ENCODE data around the gene UGDH. TPM values are rescaled to one million over a fixed set of nuclear protein-coding genes. Genes with fewer than 3 reads are reported as not detected.
A peak's percentile ranks its signal among the peaks of the same experiment; 100 is the strongest.
"Not testable (repeated sequence)": the region's sequence is repeated elsewhere in the genome, so short reads cannot be mapped to it uniquely, and the experiment has no call there.

UGDH gene
- total and polyA plus RNA-seq, 2 of the 13 experiments (the other 11 are each of a cell fraction or from before 2014, with no cell fraction given) = 99.0 to 384 TPM

DNA sequence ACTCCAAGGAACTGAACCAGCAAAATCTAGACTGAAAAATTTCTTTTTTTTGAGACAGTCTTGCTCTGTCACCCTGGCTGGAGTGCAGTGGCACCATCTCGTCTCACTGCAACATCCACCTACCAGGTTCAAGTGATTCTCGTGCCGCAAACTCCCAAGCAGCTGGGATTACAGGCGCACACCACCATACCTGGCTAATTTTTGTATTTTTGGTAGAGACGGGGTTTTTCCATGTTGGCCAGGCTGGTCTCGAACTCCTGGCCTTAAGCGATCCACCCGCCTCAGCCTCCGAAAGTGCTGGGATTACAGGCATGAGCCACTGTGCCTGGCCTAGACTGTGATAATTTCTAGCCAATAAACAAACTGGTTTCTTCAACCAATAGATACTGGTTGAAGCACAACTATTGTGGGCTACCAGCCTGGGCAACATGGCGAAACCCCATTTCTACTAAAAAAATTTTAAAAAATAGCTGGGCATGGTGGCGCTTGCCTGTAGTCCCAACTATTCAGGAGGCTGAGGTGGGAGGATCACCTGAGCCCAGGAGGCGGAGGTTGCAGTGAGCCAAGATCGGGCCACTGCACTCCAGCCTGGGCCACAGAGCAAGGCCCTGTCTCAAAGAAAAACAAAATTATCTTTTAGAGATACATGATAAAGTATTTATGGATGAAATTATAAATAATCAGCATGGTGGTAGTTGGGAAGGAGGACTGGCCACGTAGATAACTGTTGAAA, 11.4 kb downstream of the UGDH start:
- POLR2A ChIA-PET = interaction anchor here (0.8 to 3.2 kb wide), 10 partner anchors 9 to 182 kb away, joined by 3 to 75 read pairs (median 5); partner anchors contain the start of genes LIAS, RPL9, UBE2K and UGDH
- intact Hi-C loops (cut with micrococcal nuclease; ENCODE audit: unreplicated experiment) = loop anchor here (1.0 kb wide), 1 partner anchor 11 kb away; the partner anchor contains the start of gene UGDH
- H3K27me3 ChIP-seq (ENCODE audit: control insufficient read depth in 1 of 2, insufficient read depth in 2 of 2, low read length in 2 of 2); in situ Hi-C loops (cut with HindIII; ENCODE audit: extremely low pct_ligation_motif_present, low pct_unique_long_range_greater_than_20kb); CTCF ChIA-PET (ENCODE audit: low intra/inter-chr PET ratio, low total read pairs); H2AFZ ChIP-seq (ENCODE audit: low read length); FAIRE-seq; H3K4me3 ChIP-seq (replicated peaks in 1 of 3; ENCODE audit: insufficient read depth in 1 of 3, low read depth in 2 of 3, low read length in 3 of 3); H3K9me3 ChIP-seq (ENCODE audit: low read length); DNase-seq (ENCODE audit: low spot score); H4K20me1 ChIP-seq (ENCODE audit: insufficient read depth, low read length): not testable (repeated sequence)
- 85% methylated on average over 14 of the region's 14 CpGs for WGBS (ENCODE audit: low lambda C conversion rate)
- Histone ChIP-seq H3K4me2 (ENCODE audit: low read depth, low read length) (peak overlapping the region; percentile 36; the same call in 1 of the 2 replicates), H3K27ac (ENCODE audit: extremely low read length, insufficient read depth, low read length) (peak overlapping the region; percentile 97), H3K9ac (ENCODE audit: insufficient read depth, low read depth, low read length) (peak overlapping the region; percentile 61), H3K36me3 (replicated peaks in 1 of 2; ENCODE audit: control insufficient read depth in 1 of 2, insufficient read depth in 2 of 2, low read length in 2 of 2) (peaks cover 13 to 53% of the 10 kb centered on the region in 2 experiments), H3K4me1 (ENCODE audit: insufficient read depth, low read length) (peaks cover 76% of the 10 kb centered on the region), H3K79me2 (ENCODE audit: insufficient read depth, low read length) (peaks cover 73% of the 10 kb centered on the region)
- TSS peak; percentile 90 for BruUV-seq (replicated peaks)
- ATAC-seq = peak; percentile 8; the same call in 1 of the 3 replicates
- TF ChIP-seq FOSL2 (CRISPR knock-in tag; IDR thresholded peaks at IDR 0.05) = peak; percentile 20; the same call in 1 of the 2 replicates
- TF ChIP-seq ZFY (CRISPR knock-in tag; IDR thresholded peaks at IDR 0.05) = 0 out of 2 replicates have a peak, but pooled peaks have one; percentile 24
- peak; percentile 22; the same call in 1 of the 2 replicates for TF ChIP-seq GABPB1 (CRISPR knock-in tag; IDR thresholded peaks at IDR 0.05)
- TF ChIP-seq, protein P1, sequence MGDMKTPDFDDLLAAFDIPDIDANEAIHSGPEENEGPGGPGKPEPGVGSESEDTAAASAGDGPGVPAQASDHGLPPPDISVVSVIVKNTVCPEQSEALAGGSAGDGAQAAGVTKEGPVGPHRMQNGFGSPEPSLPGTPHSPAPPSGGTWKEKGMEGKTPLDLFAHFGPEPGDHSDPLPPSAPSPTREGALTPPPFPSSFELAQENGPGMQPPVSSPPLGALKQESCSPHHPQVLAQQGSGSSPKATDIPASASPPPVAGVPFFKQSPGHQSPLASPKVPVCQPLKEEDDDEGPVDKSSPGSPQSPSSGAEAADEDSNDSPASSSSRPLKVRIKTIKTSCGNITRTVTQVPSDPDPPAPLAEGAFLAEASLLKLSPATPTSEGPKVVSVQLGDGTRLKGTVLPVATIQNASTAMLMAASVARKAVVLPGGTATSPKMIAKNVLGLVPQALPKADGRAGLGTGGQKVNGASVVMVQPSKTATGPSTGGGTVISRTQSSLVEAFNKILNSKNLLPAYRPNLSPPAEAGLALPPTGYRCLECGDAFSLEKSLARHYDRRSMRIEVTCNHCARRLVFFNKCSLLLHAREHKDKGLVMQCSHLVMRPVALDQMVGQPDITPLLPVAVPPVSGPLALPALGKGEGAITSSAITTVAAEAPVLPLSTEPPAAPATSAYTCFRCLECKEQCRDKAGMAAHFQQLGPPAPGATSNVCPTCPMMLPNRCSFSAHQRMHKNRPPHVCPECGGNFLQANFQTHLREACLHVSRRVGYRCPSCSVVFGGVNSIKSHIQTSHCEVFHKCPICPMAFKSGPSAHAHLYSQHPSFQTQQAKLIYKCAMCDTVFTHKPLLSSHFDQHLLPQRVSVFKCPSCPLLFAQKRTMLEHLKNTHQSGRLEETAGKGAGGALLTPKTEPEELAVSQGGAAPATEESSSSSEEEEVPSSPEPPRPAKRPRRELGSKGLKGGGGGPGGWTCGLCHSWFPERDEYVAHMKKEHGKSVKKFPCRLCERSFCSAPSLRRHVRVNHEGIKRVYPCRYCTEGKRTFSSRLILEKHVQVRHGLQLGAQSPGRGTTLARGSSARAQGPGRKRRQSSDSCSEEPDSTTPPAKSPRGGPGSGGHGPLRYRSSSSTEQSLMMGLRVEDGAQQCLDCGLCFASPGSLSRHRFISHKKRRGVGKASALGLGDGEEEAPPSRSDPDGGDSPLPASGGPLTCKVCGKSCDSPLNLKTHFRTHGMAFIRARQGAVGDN (CRISPR knock-in tag; IDR thresholded peaks at IDR 0.05) = peak; percentile 53
- TF ChIP-seq MED1 (CRISPR knock-in tag; IDR thresholded peaks at IDR 0.05) = peak; percentile 27; the same call in 1 of the 2 replicates
- TF ChIP-seq BRD4 (CRISPR knock-in tag; IDR thresholded peaks at IDR 0.05) = 0 out of 2 replicates have a peak, but pooled peaks have one; percentile 53
- TF ChIP-seq SALL1 (CRISPR knock-in tag; IDR thresholded peaks at IDR 0.05) = peak; percentile 32; the same call in 1 of the 2 replicates
- TF ChIP-seq POLR2G (IDR thresholded peaks at IDR 0.05; ENCODE audit: low read depth, low read length) = peak; percentile 35; the same call in 1 of the 2 replicates
- TF ChIP-seq, protein P2, sequence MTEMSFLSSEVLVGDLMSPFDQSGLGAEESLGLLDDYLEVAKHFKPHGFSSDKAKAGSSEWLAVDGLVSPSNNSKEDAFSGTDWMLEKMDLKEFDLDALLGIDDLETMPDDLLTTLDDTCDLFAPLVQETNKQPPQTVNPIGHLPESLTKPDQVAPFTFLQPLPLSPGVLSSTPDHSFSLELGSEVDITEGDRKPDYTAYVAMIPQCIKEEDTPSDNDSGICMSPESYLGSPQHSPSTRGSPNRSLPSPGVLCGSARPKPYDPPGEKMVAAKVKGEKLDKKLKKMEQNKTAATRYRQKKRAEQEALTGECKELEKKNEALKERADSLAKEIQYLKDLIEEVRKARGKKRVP (CRISPR knock-in tag; IDR thresholded peaks at IDR 0.05) = 0 out of 4 replicates have a peak, but pooled peaks of 1 of the 2 experiments have one; percentile 16
- TF ChIP-seq RBM22 (optimal IDR thresholded peaks at IDR 0.05; ENCODE audit: low read length) = peak; percentile 27
- TF ChIP-seq, protein P3, sequence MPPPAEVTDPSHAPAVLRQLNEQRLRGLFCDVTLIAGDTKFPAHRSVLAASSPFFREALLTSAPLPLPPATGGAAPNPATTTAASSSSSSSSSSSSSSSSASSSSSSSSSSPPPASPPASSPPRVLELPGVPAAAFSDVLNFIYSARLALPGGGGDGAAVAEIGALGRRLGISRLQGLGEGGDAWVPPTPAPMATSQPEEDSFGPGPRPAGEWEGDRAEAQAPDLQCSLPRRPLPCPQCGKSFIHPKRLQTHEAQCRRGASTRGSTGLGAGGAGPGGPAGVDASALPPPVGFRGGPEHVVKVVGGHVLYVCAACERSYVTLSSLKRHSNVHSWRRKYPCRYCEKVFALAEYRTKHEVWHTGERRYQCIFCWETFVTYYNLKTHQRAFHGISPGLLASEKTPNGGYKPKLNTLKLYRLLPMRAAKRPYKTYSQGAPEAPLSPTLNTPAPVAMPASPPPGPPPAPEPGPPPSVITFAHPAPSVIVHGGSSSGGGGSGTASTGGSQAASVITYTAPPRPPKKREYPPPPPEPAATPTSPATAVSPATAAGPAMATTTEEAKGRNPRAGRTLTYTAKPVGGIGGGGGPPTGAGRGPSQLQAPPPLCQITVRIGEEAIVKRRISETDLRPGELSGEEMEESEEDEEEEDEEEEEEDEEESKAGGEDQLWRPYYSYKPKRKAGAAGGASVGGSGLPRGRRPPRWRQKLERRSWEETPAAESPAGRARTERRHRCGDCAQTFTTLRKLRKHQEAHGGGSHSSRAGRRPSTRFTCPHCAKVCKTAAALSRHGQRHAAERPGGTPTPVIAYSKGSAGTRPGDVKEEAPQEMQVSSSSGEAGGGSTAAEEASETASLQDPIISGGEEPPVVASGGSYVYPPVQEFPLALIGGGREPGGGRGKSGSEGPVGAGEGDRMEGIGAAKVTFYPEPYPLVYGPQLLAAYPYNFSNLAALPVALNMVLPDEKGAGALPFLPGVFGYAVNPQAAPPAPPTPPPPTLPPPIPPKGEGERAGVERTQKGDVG (CRISPR knock-in tag; IDR thresholded peaks at IDR 0.05; ENCODE audit: borderline replicate concordance) = peak; percentile 30; the same call in 1 of the 2 replicates
- 0 out of 2 replicates have a peak, but pooled peaks have one; percentile 35 for TF ChIP-seq ZNF225 (CRISPR knock-in tag; IDR thresholded peaks at IDR 0.05)
- TF ChIP-seq SSRP1 (CRISPR knock-in tag; IDR thresholded peaks at IDR 0.05) = 0 out of 2 replicates have a peak, but pooled peaks have one; percentile 61
- TF ChIP-seq HOXA3 (CRISPR knock-in tag; IDR thresholded peaks at IDR 0.05) = peak; percentile 29; the same call in 1 of the 2 replicates
- TF ChIP-seq MYNN (CRISPR knock-in tag; IDR thresholded peaks at IDR 0.05; ENCODE audit: low read depth) = 0 out of 2 replicates have a peak, but pooled peaks have one; percentile 32
